CD4-positive, alpha-beta T cell (primary cell): ENCODE results near the gene SRC. TPM values are rescaled to one million over a fixed set of nuclear protein-coding genes. Genes with fewer than 3 reads are reported as not detected.

ENCODE experiments used
- ATAC-seq: fragments of 200-7000 bp; cut with Tn5 transposase; one replicate; pipeline ENCODE4 v1.10.0; 2022; ENCODE audit warnings: mild to moderate bottlenecking; ENCODE audit not compliant: poor library complexity
- CTCF ChIA-PET: fragments of 350-600 bp; sonication (Branson Sonifier 250); formaldehyde crosslinking; loops from one replicate; lab custom pipeline; 2021; ENCODE audit warnings: antibody characterized with exemption, inconsistent platforms; lab: Charles Lee
- POLR2A ChIA-PET: fragments of 350-600 bp; sonication (Branson Sonifier 250); formaldehyde crosslinking; loops from one replicate; lab custom pipeline; 2021; ENCODE audit warnings: antibody characterized with exemption, inconsistent platforms; lab: Charles Lee
- DNase-seq, 14 experiments: peaks; one replicate each; pipeline ENCODE4 v3.0.0-alpha.2; 2013 to 2020; ENCODE audit warnings: mixed read lengths in 2 of 14
- H3K27ac ChIP-seq, 2 donors: one replicate each; pipeline versions ENCODE4 v1.5.1 to v1.7.0; 2013; ENCODE audit warnings: low read length in 2 of 2, low read depth in 1 of 2, mild to moderate bottlenecking in 1 of 2
- H3K27me3 ChIP-seq, 2 experiments: 1 replicate in 1 of 2; 2 replicates in 1 of 2; pipeline versions ENCODE4 v1.6.1 to v1.7.0; 2013; ENCODE audit warnings: low read length in 2 of 2, control low read depth in 1 of 2, mild to moderate bottlenecking in 1 of 2, moderate library complexity in 1 of 2; ENCODE audit not compliant: insufficient read depth in 2 of 2, control insufficient read depth in 1 of 2
- H3K36me3 ChIP-seq: one replicate; pipeline ENCODE4 v1.6.1; 2013; ENCODE audit warnings: low read length, control low read depth; ENCODE audit not compliant: insufficient read depth
- H3K4me1 ChIP-seq: one replicate; pipeline ENCODE4 v1.6.1; 2013; ENCODE audit warnings: low read length, control low read depth; ENCODE audit not compliant: insufficient read depth
- H3K4me3 ChIP-seq: one replicate; pipeline ENCODE4 v1.5.1; 2013; ENCODE audit warnings: mild to moderate bottlenecking, low read length, moderate library complexity
- H3K9me3 ChIP-seq, 2 experiments: 1 replicate in 1 of 2; 2 replicates in 1 of 2; pipeline versions ENCODE4 v1.6.1 to v1.7.0; 2013; ENCODE audit warnings: low read length in 2 of 2, mild to moderate bottlenecking in 2 of 2, control low read depth in 1 of 2, moderate library complexity in 1 of 2; ENCODE audit not compliant: control insufficient read depth in 1 of 2, insufficient read depth in 1 of 2
- H3K27ac Mint-ChIP-seq: one replicate; pipeline ENCODE4 v1.8.0; 2020; ENCODE audit warnings: mixed read lengths
- H3K27me3 Mint-ChIP-seq: one replicate; pipeline ENCODE4 v1.8.0; 2021; ENCODE audit warnings: mixed read lengths
- H3K36me3 Mint-ChIP-seq: one replicate; pipeline ENCODE4 v1.8.0; 2021; ENCODE audit warnings: low read depth, mixed read lengths
- H3K4me1 Mint-ChIP-seq: one replicate; pipeline ENCODE4 v1.8.0; 2021; ENCODE audit warnings: low read depth, mixed read lengths
- H3K4me3 Mint-ChIP-seq: one replicate; pipeline ENCODE4 v1.8.0; 2020; ENCODE audit warnings: mild to moderate bottlenecking, mixed read lengths
- H3K9me3 Mint-ChIP-seq: one replicate; pipeline ENCODE4 v1.8.0; 2020; ENCODE audit warnings: mixed read lengths
- intact Hi-C, 2 experiments: fragments of 100-400 bp; cut with DNase I in 1 of 2; cut with micrococcal nuclease in 1 of 2; formaldehyde crosslinking; loops; one replicate each; pipeline versions ENCODE4 v1.15.1 to v1.9.0; 2023 to 2025; cut with DNase I, micrococcal nuclease
- total RNA-seq, 174 experiments: library from RNA in 2 of 174; stranded (reverse) in 2 of 174; gene quantifications; one replicate each; pipeline ENCODE4 v1.2.3 and lab custom pipeline; 2021 to 2026
- TF ChIP-seq, protein P1 (sequence below): fragments of 200-600 bp; IDR thresholded peaks from one replicate; pipeline ENCODE4 v1.8.0; 2022; ENCODE audit warnings: antibody characterized with exemption, mild to moderate bottlenecking

Gene SRC
- total RNA-seq, 2 experiments from 2014 or later: 2.5 to 3.1 TPM

DNA sequence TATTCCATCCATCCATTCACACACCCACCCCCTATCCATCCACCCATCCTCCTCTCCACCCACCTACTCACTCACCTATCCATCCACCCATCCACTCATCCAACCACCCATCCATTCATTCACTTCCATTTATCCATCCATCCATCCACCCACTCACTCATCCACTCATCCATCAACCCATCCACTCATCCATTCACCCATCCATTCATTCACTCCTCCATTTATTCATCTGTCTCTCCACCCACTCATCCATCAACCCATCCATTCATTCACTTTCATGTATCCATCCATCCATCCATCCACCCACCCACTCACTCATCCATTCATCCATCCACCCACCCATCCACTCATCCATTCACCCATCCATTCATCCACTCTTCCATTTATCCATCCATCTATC, 84.1 kb downstream of the SRC start:
- TF ChIP-seq, protein P1, sequence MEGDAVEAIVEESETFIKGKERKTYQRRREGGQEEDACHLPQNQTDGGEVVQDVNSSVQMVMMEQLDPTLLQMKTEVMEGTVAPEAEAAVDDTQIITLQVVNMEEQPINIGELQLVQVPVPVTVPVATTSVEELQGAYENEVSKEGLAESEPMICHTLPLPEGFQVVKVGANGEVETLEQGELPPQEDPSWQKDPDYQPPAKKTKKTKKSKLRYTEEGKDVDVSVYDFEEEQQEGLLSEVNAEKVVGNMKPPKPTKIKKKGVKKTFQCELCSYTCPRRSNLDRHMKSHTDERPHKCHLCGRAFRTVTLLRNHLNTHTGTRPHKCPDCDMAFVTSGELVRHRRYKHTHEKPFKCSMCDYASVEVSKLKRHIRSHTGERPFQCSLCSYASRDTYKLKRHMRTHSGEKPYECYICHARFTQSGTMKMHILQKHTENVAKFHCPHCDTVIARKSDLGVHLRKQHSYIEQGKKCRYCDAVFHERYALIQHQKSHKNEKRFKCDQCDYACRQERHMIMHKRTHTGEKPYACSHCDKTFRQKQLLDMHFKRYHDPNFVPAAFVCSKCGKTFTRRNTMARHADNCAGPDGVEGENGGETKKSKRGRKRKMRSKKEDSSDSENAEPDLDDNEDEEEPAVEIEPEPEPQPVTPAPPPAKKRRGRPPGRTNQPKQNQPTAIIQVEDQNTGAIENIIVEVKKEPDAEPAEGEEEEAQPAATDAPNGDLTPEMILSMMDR: no peak
- no peaks in the 10 kb centered on the region for H3K36me3 Mint-ChIP-seq
- no peaks in the 10 kb centered on the region for H3K4me1 Mint-ChIP-seq
- H3K27me3 Mint-ChIP-seq: peaks cover 4% of the 10 kb centered on the region
- ATAC-seq (no peak), DNase-seq (no peak)
- Histone ChIP-seq H3K9me3 (no peaks in the 10 kb centered on the region), H3K4me1 (no peaks in the 10 kb centered on the region), H3K4me3 (no peak overlapping the region), H3K27ac (no peak overlapping the region), H3K36me3 (no peaks in the 10 kb centered on the region), H3K27me3 (peaks cover 0 to 2% of the 10 kb centered on the region in 2 experiments)
- POLR2A ChIA-PET: no interaction called here
- H3K4me3 Mint-ChIP-seq: no peak overlapping the region
- CTCF ChIA-PET: no interaction called here
- no peaks in the 10 kb centered on the region for H3K9me3 Mint-ChIP-seq
- intact Hi-C loops: no loop called here
- H3K27ac Mint-ChIP-seq: no peak overlapping the region

DNA sequence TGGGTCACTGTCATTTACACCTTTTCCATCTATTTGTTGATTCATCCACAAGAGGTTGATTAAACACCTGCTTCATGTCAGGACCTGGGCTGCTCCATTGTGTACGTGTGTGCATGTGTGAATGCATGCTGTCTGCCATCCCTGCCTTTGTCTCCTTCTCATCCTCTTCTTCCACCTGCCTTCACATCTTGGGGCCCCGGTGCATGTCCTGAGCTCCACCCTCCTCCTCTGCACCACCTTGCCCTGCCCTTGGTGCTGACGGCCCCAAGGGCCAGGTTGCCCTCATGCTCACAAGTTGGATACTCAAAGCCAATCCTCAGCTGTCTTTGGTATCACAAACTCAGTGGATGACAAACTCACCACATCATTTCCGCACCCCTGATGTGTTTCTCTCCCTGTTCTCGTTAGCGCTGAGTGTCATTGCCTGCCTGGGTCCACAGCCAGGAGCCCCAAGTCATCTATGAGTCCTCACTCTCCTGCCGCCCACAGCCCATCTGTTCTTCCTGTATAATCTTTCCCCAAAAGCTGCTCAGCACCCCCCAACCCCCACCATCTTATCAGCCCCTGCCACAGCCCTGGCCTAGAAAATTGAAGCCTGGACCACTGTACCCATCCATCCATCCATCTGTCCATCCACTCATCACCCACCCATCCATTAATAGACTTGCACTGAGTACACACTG, 85.0 kb downstream of the SRC start:
- Histone ChIP-seq H3K9me3 (no peaks in the 10 kb centered on the region), H3K27me3 (peaks cover 0 to 2% of the 10 kb centered on the region in 2 experiments), H3K4me3 (no peak overlapping the region), H3K4me1 (no peaks in the 10 kb centered on the region), H3K27ac (no peak overlapping the region), H3K36me3 (no peaks in the 10 kb centered on the region)
- CTCF ChIA-PET: no interaction called here
- Mint-ChIP-seq H3K27ac (no peak overlapping the region), H3K4me1 (no peaks in the 10 kb centered on the region), H3K27me3 (no peaks in the 10 kb centered on the region), H3K36me3 (no peaks in the 10 kb centered on the region), H3K4me3 (no peak overlapping the region), H3K9me3 (no peaks in the 10 kb centered on the region)
- DNase-seq (no peak), ATAC-seq (no peak)
- POLR2A ChIA-PET: no interaction called here
- intact Hi-C loops: no loop called here
- TF ChIP-seq, protein P1: no peak

DNA sequence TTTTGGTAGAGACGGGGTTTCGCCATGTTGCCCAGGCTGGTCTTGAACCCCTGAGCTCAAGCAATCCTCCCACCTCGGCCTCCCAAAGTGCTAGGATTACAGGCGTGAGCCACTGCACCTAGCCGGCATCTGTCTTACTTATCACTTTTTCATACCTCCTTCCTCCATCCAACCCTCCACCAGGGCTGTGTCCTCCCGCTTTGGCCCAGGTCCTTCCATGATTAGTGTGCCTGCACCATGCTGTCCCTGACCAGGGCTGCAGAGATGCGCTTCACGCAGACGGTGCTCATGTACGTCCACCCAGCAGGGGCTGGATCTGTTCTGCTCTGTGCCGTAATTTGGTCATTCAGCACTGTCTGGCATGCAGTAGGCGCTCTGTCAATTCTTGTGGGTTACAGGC, 85.8 kb downstream of the SRC start:
- H3K27me3 Mint-ChIP-seq: peaks cover 4% of the 10 kb centered on the region
- H3K9me3 Mint-ChIP-seq: no peaks in the 10 kb centered on the region
- Histone ChIP-seq H3K27ac (no peak overlapping the region), H3K36me3 (no peaks in the 10 kb centered on the region), H3K9me3 (no peaks in the 10 kb centered on the region), H3K4me1 (no peaks in the 10 kb centered on the region), H3K27me3 (peaks cover 0 to 2% of the 10 kb centered on the region in 2 experiments), H3K4me3 (no peak overlapping the region)
- ChIA-PET POLR2A (no interaction called here), CTCF (no interaction called here)
- H3K36me3 Mint-ChIP-seq: no peaks in the 10 kb centered on the region
- intact Hi-C loops: no loop called here
- no peak overlapping the region for H3K27ac Mint-ChIP-seq
- TF ChIP-seq, protein P1: no peak
- no peak for DNase-seq
- no peaks in the 10 kb centered on the region for H3K4me1 Mint-ChIP-seq
- no peak overlapping the region for H3K4me3 Mint-ChIP-seq
- no peak for ATAC-seq
